Thyroid gland (tissue), 4 donors: ENCODE data around the gene MED8.

Experiments
- CTCF ChIP-seq, 6 experiments: fragments of 200-600 bp in 3 of 6; fragments of 450-650 bp in 3 of 6; sonication (generic) in 3 of 6; IDR thresholded peaks; one replicate each; pipeline ENCODE4 v1.5.1; 2016 to 2019; ENCODE audit warnings: antibody characterized with exemption in 6 of 6, mild to moderate bottlenecking in 2 of 6, inconsistent platforms in 1 of 6, moderate library complexity in 1 of 6
- POLR2A ChIP-seq, 2 donors: fragments of 450-650 bp; IDR thresholded peaks; one replicate each; pipeline ENCODE4 v1.6.1; 2017; ENCODE audit warnings: antibody characterized with exemption in 2 of 2, mild to moderate bottlenecking in 2 of 2, moderate library complexity in 1 of 2

GRCh38 chr1:43388613-43389012, 987 bp downstream of the MED8 start:
- TF ChIP-seq CTCF (IDR thresholded peaks at IDR 0.05) (no peak), POLR2A (IDR thresholded peaks at IDR 0.05) (no peak)
